GM10266 (cell line): ENCODE measurements around the gene OSGEP.
"Not testable (repeated sequence)": the region's sequence is repeated elsewhere in the genome, so short reads cannot be mapped to it uniquely, and the experiment has no call there.

Experiments used
- DNase-seq: peaks from one replicate; pipeline ENCODE4 v3.0.0; 2012; ENCODE audit errors: extremely low spot score
- TF ChIP-seq, protein P1 (sequence below): IDR thresholded peaks from 2 replicates; pipeline ENCODE4 v1.5.1; 2012; ENCODE audit warnings: mild to moderate bottlenecking, low read depth; ENCODE audit not compliant: control insufficient read depth, insufficient read depth; ENCODE audit errors: missing control alignments

Gene OSGEP

DNA sequence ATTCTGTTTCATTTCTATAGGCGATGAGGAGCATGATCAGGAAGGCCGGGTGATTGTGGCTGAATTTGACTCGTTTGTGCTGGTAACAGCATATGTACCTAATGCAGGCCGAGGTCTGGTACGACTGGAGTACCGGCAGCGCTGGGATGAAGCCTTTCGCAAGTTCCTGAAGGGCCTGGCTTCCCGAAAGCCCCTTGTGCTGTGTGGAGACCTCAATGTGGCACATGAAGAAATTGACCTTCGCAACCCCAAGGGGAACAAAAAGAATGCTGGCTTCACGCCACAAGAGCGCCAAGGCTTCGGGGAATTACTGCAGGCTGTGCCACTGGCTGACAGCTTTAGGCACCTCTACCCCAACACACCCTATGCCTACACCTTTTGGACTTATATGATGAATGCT is 2.4 kb upstream of the OSGEP start:
- DNase-seq: no peak
- TF ChIP-seq, protein P1, sequence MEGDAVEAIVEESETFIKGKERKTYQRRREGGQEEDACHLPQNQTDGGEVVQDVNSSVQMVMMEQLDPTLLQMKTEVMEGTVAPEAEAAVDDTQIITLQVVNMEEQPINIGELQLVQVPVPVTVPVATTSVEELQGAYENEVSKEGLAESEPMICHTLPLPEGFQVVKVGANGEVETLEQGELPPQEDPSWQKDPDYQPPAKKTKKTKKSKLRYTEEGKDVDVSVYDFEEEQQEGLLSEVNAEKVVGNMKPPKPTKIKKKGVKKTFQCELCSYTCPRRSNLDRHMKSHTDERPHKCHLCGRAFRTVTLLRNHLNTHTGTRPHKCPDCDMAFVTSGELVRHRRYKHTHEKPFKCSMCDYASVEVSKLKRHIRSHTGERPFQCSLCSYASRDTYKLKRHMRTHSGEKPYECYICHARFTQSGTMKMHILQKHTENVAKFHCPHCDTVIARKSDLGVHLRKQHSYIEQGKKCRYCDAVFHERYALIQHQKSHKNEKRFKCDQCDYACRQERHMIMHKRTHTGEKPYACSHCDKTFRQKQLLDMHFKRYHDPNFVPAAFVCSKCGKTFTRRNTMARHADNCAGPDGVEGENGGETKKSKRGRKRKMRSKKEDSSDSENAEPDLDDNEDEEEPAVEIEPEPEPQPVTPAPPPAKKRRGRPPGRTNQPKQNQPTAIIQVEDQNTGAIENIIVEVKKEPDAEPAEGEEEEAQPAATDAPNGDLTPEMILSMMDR: no peak

DNA sequence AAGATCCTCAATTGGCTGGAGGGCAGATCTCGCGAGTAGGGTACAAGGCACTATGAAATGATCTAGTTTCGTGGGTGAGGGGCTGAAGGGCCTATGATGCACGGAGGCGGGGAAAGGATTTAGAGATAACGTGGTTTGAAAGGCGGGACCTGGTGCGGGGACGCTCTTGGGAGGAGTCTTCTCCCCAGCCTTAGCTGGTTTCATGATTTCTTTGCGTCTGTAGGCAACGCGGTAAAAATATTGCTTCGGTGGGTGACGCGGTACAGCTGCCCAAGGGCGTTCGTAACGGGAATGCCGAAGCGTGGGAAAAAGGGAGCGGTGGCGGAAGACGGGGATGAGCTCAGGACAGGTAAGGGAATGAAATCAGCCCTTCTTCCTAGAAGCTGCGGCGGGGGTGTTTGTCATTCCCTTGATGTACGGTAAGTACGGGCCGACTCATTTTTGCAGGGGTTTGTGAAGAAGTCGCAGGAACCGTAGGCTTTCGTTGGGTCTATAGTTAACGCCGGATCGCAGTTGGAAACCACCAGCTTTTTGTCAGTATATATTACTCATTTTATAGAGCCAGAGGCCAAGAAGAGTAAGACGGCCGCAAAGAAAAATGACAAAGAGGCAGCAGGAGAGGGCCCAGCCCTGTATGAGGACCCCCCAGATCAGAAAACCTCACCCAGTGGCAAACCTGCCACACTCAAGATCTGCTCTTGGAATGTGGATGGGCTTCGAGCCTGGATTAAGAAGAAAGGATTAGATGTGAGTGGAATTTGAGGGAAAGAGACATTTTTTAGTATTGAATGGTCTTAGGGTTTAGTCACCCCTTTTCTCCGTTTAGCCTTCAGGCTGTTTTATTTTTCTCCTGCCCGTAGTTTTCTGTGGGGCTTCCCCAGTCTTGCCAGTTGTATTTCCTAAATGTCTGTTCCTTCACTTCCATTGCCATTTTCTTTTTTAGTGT is 1.0 kb upstream of the OSGEP start:
- TF ChIP-seq, protein P1: no peak
- DNase-seq: no peak

DNA sequence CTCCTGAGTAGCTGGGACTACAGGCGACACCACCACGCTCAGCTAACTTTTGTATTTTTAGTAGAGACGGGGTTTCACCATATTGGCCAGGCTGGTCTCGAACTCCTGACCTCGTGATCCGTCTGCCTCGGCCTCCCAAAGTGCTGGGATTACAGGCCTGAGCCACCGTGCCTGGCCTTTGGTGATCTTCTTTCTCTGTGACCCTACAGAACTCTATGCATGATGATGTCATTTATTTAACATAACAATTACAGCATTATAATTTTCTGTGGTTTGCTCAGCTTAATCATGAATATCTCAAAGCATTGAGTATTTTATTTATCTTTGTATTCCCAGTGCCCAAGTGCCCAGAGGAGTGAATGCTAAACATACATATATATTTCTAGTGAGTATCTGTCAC is 1.8 kb downstream of the OSGEP start:
- not testable (repeated sequence) for DNase-seq

DNA sequence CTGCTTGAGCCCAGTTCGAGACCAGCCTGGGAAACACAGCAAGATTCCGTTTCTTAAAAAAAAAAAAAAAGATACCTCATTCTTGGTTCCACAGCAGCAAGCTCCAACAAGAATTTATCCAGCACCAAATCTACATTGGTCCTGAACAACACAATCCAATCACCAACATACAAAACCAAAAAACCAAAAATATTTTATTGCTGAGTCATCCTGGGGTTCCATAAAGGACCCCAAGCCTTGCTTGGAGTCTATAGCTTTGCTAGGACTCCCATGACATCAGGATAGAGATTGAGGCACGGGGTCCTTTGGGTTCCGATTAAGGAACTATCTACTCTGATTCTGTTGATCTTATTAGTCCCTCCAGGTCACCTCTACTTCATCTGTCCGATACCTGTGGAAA is 7.7 kb downstream of the OSGEP start:
- DNase-seq: no peak
- TF ChIP-seq, protein P1: no peak

DNA sequence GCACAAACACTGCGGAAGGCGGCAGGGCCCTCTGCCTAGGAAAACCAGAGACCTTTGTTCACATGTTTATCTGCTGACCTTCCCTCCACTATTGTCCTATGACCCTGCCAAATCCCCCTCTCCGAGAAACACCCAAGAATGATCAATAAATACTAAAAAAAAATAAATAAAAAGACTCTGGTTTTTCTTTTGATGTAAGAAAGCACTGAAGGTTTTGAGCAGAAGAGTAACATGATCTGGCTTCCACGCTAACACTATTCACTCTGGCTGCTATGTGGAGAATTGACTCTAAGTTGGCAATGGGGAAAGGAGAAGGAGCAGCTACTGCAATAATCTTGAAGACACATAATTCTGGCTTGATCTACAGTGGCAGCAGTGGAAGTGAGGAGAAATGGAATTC is 11.0 kb downstream of the OSGEP start:
- not testable (repeated sequence) for DNase-seq

DNA sequence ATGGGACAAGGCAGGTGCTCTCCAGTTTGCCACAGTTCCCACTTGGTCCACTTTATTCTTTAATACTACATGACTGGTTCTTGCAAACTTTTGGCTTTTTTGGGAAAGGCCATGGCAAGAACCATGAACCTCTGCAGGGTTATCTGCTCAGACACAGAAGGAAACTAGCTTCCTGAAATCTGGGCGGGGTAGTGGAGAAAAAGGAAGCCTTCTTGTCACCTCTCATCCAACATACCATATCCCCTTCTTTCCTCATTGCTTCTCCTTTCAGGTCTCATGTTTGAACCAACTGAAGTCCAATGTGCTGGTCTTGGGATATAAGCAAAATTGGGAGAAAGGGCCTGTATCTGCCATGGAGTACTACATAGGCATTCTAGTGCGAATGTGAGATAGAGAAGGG is 13.2 kb downstream of the OSGEP start:
- TF ChIP-seq, protein P1: no peak

DNA sequence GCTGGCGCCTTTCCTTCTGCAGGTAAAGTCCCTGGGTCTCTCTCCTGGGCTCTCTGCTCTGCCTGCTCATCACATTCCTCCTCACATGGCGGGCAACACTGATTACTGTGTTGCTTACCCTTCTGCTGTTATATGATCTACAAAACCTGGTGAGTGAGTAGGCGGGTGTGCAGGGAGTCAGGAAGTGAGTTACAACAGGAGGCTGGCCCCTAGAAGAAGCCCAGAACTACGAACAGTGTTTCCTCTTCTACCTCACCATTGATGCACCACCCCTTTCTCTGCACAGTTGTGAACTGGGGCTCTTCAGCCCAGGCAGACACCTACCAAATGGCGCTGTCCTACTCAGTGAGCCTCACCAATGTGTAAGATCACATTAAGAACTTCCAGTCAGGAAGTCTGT is 13.7 kb downstream of the OSGEP start:
- TF ChIP-seq, protein P1: no peak
- no peak for DNase-seq

More for the DNA sequence above, 13.2 kb downstream of the OSGEP start:
- no peak for DNase-seq

DNA sequence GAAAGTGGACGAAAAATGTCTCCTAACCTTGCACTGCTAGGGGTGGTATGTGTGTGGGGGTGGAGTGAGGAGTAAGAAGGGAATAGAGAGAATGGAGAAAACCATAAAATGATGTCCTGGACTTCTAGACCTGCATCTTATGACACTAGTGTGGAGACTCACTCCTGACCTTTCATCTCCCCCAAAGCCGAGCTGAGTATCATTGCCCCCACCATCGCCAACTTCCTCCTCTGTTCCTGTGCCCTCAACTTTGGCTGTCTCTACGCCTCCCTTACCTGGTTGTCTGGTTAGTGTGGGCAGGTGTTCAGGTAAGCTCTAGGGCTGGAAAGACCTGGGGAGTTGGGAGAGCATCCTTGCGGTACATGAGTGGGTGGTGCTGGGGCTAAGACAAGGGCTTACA is 14.1 kb downstream of the OSGEP start:
- TF ChIP-seq, protein P1: no peak
- no peak for DNase-seq
